Fibroblast of pulmonary artery (primary cell): ENCODE measurements around the gene HIRA.
"Not testable (repeated sequence)": the region's sequence is repeated elsewhere in the genome, so short reads cannot be mapped to it uniquely, and the experiment has no call there.

ENCODE experiments used
- DNase-seq: peaks from one replicate; pipeline ENCODE4 v3.0.0-alpha.2; 2010; ENCODE audit warnings: low read depth
- H3K4me3 ChIP-seq: replicated peaks from 2 replicates; pipeline ENCODE4 v1.5.1; 2011; ENCODE audit warnings: low read depth, mild to moderate bottlenecking, control low read depth, low read length, moderate library complexity
- TF ChIP-seq, protein P1 (sequence below): IDR thresholded peaks from 2 replicates; pipeline ENCODE4 v1.5.1; 2011; ENCODE audit warnings: mild to moderate bottlenecking, control low read depth, low read length, inconsistent platforms; ENCODE audit errors: missing control alignments

The HIRA gene

DNA sequence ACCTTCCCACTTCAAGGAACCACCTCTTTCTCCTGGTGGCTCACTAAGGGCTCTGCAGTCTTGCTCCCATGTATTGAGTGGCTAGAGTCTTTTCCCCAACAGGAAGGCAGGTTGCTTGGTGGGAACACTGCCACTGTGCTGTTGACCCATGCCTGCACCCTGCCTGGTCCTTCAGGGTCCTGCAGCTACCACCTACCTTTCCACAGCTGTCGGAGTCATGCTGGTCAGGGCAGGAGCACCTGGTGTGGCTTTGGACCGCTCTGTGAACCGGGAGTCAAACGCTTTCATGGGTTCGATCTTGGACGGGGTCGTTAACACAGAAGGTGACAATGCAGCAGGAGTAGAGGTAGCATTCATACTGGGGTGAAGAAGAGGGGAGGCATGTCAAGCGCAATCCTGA lies 56.1 kb downstream of the HIRA start:
- TF ChIP-seq, protein P1, sequence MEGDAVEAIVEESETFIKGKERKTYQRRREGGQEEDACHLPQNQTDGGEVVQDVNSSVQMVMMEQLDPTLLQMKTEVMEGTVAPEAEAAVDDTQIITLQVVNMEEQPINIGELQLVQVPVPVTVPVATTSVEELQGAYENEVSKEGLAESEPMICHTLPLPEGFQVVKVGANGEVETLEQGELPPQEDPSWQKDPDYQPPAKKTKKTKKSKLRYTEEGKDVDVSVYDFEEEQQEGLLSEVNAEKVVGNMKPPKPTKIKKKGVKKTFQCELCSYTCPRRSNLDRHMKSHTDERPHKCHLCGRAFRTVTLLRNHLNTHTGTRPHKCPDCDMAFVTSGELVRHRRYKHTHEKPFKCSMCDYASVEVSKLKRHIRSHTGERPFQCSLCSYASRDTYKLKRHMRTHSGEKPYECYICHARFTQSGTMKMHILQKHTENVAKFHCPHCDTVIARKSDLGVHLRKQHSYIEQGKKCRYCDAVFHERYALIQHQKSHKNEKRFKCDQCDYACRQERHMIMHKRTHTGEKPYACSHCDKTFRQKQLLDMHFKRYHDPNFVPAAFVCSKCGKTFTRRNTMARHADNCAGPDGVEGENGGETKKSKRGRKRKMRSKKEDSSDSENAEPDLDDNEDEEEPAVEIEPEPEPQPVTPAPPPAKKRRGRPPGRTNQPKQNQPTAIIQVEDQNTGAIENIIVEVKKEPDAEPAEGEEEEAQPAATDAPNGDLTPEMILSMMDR: no peak

GRCh38 chr22:19374410-19374809 lies 57.1 kb downstream of the HIRA start:
- TF ChIP-seq, protein P1: no peak
- H3K4me3 ChIP-seq: no peak overlapping the region
- no peak for DNase-seq

More for the DNA sequence above, 56.1 kb downstream of the HIRA start:
- DNase-seq: no peak
- no peak overlapping the region for H3K4me3 ChIP-seq

GRCh38 chr22:19373450-19373849 lies 58.1 kb downstream of the HIRA start:
- H3K4me3 ChIP-seq: no peak overlapping the region
- DNase-seq: no peak
- TF ChIP-seq, protein P1: no peak

DNA sequence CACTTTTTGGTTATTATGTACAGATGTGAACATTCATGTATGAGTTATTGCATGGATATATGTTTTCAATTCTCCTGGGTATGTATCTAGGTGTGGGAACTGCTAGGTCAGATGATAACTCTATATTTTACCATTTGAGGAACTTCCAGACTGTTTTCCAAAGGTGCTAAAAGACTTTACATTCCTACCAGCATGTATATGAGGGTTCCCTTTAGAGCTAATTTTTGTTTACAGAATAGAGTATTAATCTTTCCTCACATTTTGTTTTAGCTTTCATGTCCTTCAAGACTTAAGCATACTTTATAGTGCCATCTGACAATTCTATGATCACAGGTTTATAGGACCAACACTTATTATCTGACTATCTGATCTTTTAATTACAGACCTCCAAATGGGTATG lies 59.6 kb downstream of the HIRA start:
- TF ChIP-seq, protein P1: no peak
- no peak overlapping the region for H3K4me3 ChIP-seq
- DNase-seq: no peak

GRCh38 chr22:19368876-19369275 lies 62.7 kb downstream of the HIRA start:
- TF ChIP-seq, protein P1: no peak
- H3K4me3 ChIP-seq: no peak overlapping the region
- DNase-seq: no peak

- TF ChIP-seq, protein P1: no peak
- no peak for DNase-seq
Observed at GRCh38 chr22:19367763-19368367, 63.7 kb downstream of the HIRA start.

GRCh38 chr22:19363541-19363940 lies 68.0 kb downstream of the HIRA start:
- H3K4me3 ChIP-seq, DNase-seq: not testable (repeated sequence)

More at GRCh38 chr22:19367763-19368367, 63.7 kb downstream of the HIRA start:
- H3K4me3 ChIP-seq: no peak overlapping the region
